GM12873 (cell line): ENCODE measurements around the gene CBARP.

Source experiments
- CTCF ChIP-seq: IDR thresholded peaks from 2 replicates; pipeline ENCODE4 v1.5.1; 2012; ENCODE audit warnings: low read depth, mild to moderate bottlenecking, moderate library complexity, low read length, control low read depth; ENCODE audit not compliant: insufficient read depth; ENCODE audit errors: missing control alignments

CBARP gene

DNA sequence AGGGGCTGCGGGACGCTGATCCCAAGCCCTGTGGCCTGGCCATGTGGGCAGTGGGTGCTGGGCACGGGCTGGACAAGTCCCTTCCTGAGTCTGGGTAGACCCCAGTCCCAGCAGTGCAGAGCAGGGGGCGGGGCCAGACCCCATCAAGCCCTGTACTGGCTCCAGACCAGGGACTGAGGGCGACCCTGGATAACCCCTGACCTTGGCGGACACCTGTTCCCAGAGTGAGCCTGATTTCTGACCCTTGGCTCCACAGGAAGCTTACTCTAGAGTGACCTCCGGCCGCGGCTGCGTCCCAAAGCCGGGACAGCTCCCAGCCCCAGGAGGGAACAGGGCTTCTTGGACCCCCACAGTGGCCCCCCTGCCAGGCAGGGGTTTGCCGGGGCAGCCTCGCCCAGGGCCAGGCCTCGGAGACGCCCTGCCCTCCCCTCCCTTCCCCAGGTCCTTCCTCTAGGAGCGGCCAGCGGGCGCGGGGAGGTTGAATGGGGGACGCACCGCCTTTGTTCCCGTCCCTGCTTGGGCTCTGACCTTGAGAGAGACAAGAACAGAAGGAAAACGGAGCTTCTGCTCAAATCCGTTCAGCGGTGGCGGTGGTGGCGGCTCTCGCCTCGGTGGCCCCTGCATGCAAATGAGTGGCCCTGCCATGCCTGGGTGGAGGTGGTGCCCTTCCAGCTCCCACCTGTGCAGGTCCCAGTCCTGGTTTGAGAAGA lies 45.6 kb upstream of the CBARP start:
- no peak for TF ChIP-seq CTCF

DNA sequence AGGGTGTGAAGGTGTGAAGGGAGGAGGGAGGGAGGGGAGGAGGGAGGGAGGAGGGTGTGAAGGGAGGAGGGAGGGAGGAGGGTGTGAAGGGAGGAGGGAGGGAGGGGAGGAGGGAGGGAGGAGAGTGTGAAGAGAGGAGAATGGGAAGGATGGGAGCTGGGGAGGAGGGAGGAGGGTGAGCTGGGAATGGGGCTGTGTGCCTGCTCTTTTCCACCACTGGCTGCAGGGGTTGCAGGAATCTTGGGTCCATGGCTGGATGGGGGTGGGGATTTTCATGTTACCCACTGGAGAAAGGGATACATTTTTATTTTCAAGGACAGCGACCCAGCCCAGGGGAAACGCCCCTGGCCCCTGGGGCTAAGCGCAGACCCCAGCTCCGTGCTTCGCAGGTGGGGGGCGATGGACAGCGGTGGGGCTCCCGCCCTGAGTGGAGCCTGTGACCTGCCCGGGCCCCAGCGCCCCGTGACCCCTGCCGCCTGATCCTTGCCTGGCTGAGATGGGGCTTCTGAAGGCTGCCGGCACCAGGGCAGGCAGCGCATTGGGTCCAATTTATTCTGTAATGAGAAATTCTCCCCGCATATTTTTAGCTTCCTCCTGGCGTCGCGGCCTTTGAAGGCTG lies 44.9 kb upstream of the CBARP start:
- no peak for TF ChIP-seq CTCF

GRCh38 chr19:1281569-1282287 lies 43.9 kb upstream of the CBARP start:
- no peak for TF ChIP-seq CTCF

GRCh38 chr19:1280636-1281568 lies 43.1 kb upstream of the CBARP start:
- no peak for TF ChIP-seq CTCF

GRCh38 chr19:1279782-1280341 lies 42.1 kb upstream of the CBARP start:
- TF ChIP-seq CTCF: peak; percentile 100

GRCh38 chr19:1278713-1279660 lies 41.2 kb upstream of the CBARP start:
- no peak for TF ChIP-seq CTCF
